ENCODE measurements around the gene CNTNAP5. TPM values are rescaled to one million over a fixed set of nuclear protein-coding genes. Genes with fewer than 3 reads are reported as not detected.

The CNTNAP5 gene
- total and polyA plus RNA-seq, 12 donors = 0.08 to 4.9 (median 0.96) TPM; not detected in 5

- 52 to 75% (median 61%) methylated on average over 2 of the region's 2 CpGs for WGBS, 4 donors
- H3K27ac ChIP-seq = no peak overlapping the region
These were observed 855.9 kb downstream of the CNTNAP5 start for GRCh38 chr2:124880995-124881394.

DNA sequence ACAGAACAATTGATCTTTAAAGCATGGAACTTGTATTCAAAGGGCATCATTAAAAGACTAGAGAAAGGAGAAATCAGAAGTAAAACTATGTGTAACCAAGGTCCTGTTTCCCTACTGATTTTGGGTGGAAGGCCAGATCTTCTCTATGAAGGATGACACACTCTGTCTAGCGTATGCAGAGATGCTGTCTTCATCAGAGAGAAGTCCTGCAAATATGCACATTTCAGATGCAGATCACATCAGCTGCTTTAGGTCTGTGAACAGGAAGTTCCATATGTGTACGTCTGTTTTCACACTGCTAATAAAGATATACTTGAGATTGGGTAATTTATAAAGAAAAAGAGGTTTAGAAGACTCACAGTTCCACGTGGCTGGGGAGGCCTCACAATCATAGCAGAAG lies 857.3 kb downstream of the CNTNAP5 start:
- WGBS, 4 donors = 50 to 72% (median 64%) methylated on average over 3 of the region's 3 CpGs
- H3K4me3 ChIP-seq = no peak overlapping the region
- intact Hi-C loops (cut with DNase I) = no loop called here
- DNase-seq = no peak
- H3K9me3 ChIP-seq (replicated peaks in 1 of 3) = no peaks in the 10 kb centered on the region
- no peaks in the 10 kb centered on the region for H3K27me3 ChIP-seq
- no peak overlapping the region for H3K27ac ChIP-seq
- TF ChIP-seq, protein P1, sequence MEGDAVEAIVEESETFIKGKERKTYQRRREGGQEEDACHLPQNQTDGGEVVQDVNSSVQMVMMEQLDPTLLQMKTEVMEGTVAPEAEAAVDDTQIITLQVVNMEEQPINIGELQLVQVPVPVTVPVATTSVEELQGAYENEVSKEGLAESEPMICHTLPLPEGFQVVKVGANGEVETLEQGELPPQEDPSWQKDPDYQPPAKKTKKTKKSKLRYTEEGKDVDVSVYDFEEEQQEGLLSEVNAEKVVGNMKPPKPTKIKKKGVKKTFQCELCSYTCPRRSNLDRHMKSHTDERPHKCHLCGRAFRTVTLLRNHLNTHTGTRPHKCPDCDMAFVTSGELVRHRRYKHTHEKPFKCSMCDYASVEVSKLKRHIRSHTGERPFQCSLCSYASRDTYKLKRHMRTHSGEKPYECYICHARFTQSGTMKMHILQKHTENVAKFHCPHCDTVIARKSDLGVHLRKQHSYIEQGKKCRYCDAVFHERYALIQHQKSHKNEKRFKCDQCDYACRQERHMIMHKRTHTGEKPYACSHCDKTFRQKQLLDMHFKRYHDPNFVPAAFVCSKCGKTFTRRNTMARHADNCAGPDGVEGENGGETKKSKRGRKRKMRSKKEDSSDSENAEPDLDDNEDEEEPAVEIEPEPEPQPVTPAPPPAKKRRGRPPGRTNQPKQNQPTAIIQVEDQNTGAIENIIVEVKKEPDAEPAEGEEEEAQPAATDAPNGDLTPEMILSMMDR (IDR thresholded peaks at IDR 0.05) = no peak
- TF ChIP-seq POLR2A (IDR thresholded peaks at IDR 0.05) = no peak
- no peaks in the 10 kb centered on the region for H3K4me1 ChIP-seq (replicated peaks in 1 of 2)
- H3K36me3 ChIP-seq (replicated peaks in 1 of 2) = no peaks in the 10 kb centered on the region

More at GRCh38 chr2:124880995-124881394, 855.9 kb downstream of the CNTNAP5 start:
- intact Hi-C loops (cut with DNase I) = no loop called here
- no peaks in the 10 kb centered on the region for H3K9me3 ChIP-seq (replicated peaks in 1 of 3)
- TF ChIP-seq, protein P1 (IDR thresholded peaks at IDR 0.05) = no peak
- no peaks in the 10 kb centered on the region for H3K4me1 ChIP-seq (replicated peaks in 1 of 2)
- DNase-seq = no peak
- H3K4me3 ChIP-seq = no peak overlapping the region
- H3K36me3 ChIP-seq (replicated peaks in 1 of 2) = no peaks in the 10 kb centered on the region
- no peaks in the 10 kb centered on the region for H3K27me3 ChIP-seq

DNA sequence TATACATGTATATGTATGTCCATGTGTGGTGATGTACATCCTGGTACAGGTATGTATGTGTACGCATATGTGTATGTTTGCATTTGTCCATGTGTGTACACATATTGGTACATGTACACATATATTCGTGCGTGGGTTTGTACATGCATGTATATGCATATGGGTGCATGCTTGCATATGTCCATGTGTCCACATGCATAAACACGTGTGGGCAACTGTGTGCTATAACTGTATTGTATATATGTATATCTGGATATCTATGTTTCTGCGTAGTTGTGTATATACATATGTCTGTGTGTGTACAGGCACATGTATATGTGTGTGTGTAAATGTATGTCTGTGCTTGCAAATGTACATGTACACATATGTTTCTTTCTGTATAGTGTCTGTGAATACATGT lies 858.5 kb downstream of the CNTNAP5 start:
- WGBS, 4 donors = 92 to 96% (median 94%) methylated on average over 5 of the region's 5 CpGs
- no peak for DNase-seq
- H3K36me3 ChIP-seq (replicated peaks in 1 of 2) = no peaks in the 10 kb centered on the region
- no peaks in the 10 kb centered on the region for H3K4me1 ChIP-seq (replicated peaks in 1 of 2)
- H3K9me3 ChIP-seq (replicated peaks in 1 of 3) = no peaks in the 10 kb centered on the region
- intact Hi-C loops (cut with DNase I) = no loop called here
- no peak overlapping the region for H3K27ac ChIP-seq
- no peaks in the 10 kb centered on the region for H3K27me3 ChIP-seq
- no peak overlapping the region for H3K4me3 ChIP-seq
- TF ChIP-seq POLR2A (IDR thresholded peaks at IDR 0.05) = no peak
- TF ChIP-seq, protein P1 (IDR thresholded peaks at IDR 0.05) = no peak

DNA sequence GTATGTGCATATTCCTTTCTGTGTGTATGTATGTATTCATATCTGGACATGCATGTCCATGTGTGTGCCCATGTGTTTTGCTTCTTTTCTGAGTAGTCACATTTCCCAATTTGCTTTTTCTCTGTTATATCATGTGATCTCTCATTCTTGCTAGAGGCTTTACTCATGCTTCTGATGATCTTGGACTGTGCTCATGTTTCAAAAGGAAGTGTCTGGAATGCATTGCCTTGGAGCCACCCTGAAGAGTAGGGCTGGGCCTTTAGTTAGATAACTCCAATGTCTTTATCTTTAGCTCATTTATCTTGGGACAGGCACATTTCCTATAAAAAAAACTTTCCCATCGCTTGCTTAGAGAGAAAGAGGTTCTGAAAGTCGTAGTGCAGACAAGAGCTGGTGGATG lies 859.2 kb downstream of the CNTNAP5 start:
- 37 to 60% (median 52%) methylated on average over 2 of the region's 2 CpGs for WGBS, 4 donors
- no peaks in the 10 kb centered on the region for H3K27me3 ChIP-seq
- no peaks in the 10 kb centered on the region for H3K9me3 ChIP-seq (replicated peaks in 1 of 3)
- H3K36me3 ChIP-seq (replicated peaks in 1 of 2) = no peaks in the 10 kb centered on the region
- no peak for DNase-seq
- TF ChIP-seq, protein P1 (IDR thresholded peaks at IDR 0.05) = no peak
- no peak for TF ChIP-seq POLR2A (IDR thresholded peaks at IDR 0.05)
- H3K4me3 ChIP-seq = no peak overlapping the region
- intact Hi-C loops (cut with DNase I) = no loop called here
- H3K4me1 ChIP-seq (replicated peaks in 1 of 2) = no peaks in the 10 kb centered on the region
- no peak overlapping the region for H3K27ac ChIP-seq
